GM12864 (cell line): ENCODE measurements around the gene SULF2.

ENCODE experiments used
- DNase-seq: peaks from one replicate; pipeline ENCODE4 v3.0.0-alpha.2; 2011; ENCODE audit warnings: low read depth
- H3K4me3 ChIP-seq: 2 replicates; pipeline ENCODE4 v1.5.1; 2011; ENCODE audit warnings: mild to moderate bottlenecking, low read depth, low read length, control low read depth
- CTCF ChIP-seq: IDR thresholded peaks from 2 replicates; pipeline ENCODE4 v1.5.1; 2011; ENCODE audit warnings: low read depth, mild to moderate bottlenecking, moderate library complexity, low read length, control low read depth, inconsistent platforms; ENCODE audit errors: missing control alignments

Gene SULF2

GRCh38 chr20:47765271-47765670, 20.0 kb downstream of the SULF2 start:
- H3K4me3 ChIP-seq = no peak overlapping the region
- no peak for TF ChIP-seq CTCF
- no peak for DNase-seq

- no peak for DNase-seq
- no peak overlapping the region for H3K4me3 ChIP-seq
- TF ChIP-seq CTCF = no peak
Observed at GRCh38 chr20:47764154-47764733, 21.0 kb downstream of the SULF2 start.

GRCh38 chr20:47762699-47763268, 22.5 kb downstream of the SULF2 start:
- no peak for TF ChIP-seq CTCF
- H3K4me3 ChIP-seq = no peak overlapping the region
- DNase-seq = no peak

GRCh38 chr20:47761482-47762047, 23.7 kb downstream of the SULF2 start:
- H3K4me3 ChIP-seq = no peak overlapping the region
- no peak for DNase-seq
- TF ChIP-seq CTCF = no peak

- no peak for TF ChIP-seq CTCF
- no peak for DNase-seq
- H3K4me3 ChIP-seq = no peak overlapping the region
Observed at GRCh38 chr20:47760686-47761481, 24.4 kb downstream of the SULF2 start.

GRCh38 chr20:47758517-47759450, 26.5 kb downstream of the SULF2 start:
- DNase-seq = peak; percentile 3
- no peak overlapping the region for H3K4me3 ChIP-seq
- TF ChIP-seq CTCF = no peak
